Mucosa of descending colon (tissue), 3 donors: ENCODE measurements around the gene DGKB. TPM values are rescaled to one million over a fixed set of nuclear protein-coding genes. Genes with fewer than 3 reads are reported as not detected.

Source experiments
- ATAC-seq: fragments of 200-7000 bp; cut with Tn5 transposase; one replicate; pipeline ENCODE4 v1.9.1; 2020; ENCODE audit warnings: mild to moderate bottlenecking, moderate library complexity
- DNase-seq, 3 donors: peaks; one replicate each; pipeline ENCODE4 v3.0.0-alpha.2; 2020
- H3K36me3 ChIP-seq: fragments of 200-600 bp; one replicate; pipeline ENCODE4 v1.8.0; 2021; ENCODE audit warnings: low read depth, mild to moderate bottlenecking
- H3K4me1 ChIP-seq: fragments of 200-600 bp; one replicate; pipeline ENCODE4 v1.8.0; 2021; ENCODE audit warnings: low read depth, mild to moderate bottlenecking
- H3K4me3 ChIP-seq: fragments of 200-600 bp; one replicate; pipeline ENCODE4 v1.8.0; 2021; ENCODE audit warnings: mild to moderate bottlenecking
- H3K9me3 ChIP-seq: fragments of 200-600 bp; one replicate; pipeline ENCODE4 v1.8.0; 2021; ENCODE audit warnings: mild to moderate bottlenecking
- CTCF ChIP-seq: fragments of 200-600 bp; IDR thresholded peaks from one replicate; pipeline ENCODE4 v1.8.0; 2022; ENCODE audit warnings: antibody characterized with exemption, mild to moderate bottlenecking
- intact Hi-C, 2 donors: fragments of 100-400 bp; cut with DNase I in 1 of 2; cut with micrococcal nuclease in 1 of 2; formaldehyde crosslinking; loops; one replicate each; pipeline versions ENCODE4 v1.11.0 to v1.11.1; 2022; cut with DNase I, micrococcal nuclease
- total RNA-seq, 3 donors: library from RNA; stranded (reverse); fragmentation: NEBNext Ultra II Directional in 2 of 3; extraction: Animal tissue kit (Norgen Biotek cat#: 25700) in 2 of 3; gene quantifications; one replicate each; pipeline versions ENCODE4 v1.2.1 to v1.2.4, GENCODE V29; 2021 to 2023
- donor health status: DM: no; HTN: no; CAD: no; lungs with moderate emphysema.
- donor health status: DM: no; HTN: no; CAD: no.
- donor health status: DM: no; HTN: yes; CAD: no.

DGKB gene
- total RNA-seq, 3 donors from 2014 or later = 0.19 to 5.6 (median 0.78) TPM

GRCh38 chr7:14630048-14630447 is 272.5 kb downstream of the DGKB start:
- TF ChIP-seq CTCF = no peak
- Histone ChIP-seq H3K4me3 (no peak overlapping the region), H3K36me3 (no peaks in the 10 kb centered on the region), H3K4me1 (no peaks in the 10 kb centered on the region), H3K9me3 (no peaks in the 10 kb centered on the region)
- DNase-seq = no peak
- no peak for ATAC-seq
- intact Hi-C loops = no loop called here

- ATAC-seq = no peak
- Histone ChIP-seq H3K9me3 (no peaks in the 10 kb centered on the region), H3K4me1 (no peaks in the 10 kb centered on the region), H3K4me3 (no peak overlapping the region), H3K36me3 (no peaks in the 10 kb centered on the region)
- intact Hi-C loops = no loop called here
- no peak for DNase-seq
- TF ChIP-seq CTCF = no peak
Measured at GRCh38 chr7:14628516-14628915, 274.0 kb downstream of the DGKB start.

DNA sequence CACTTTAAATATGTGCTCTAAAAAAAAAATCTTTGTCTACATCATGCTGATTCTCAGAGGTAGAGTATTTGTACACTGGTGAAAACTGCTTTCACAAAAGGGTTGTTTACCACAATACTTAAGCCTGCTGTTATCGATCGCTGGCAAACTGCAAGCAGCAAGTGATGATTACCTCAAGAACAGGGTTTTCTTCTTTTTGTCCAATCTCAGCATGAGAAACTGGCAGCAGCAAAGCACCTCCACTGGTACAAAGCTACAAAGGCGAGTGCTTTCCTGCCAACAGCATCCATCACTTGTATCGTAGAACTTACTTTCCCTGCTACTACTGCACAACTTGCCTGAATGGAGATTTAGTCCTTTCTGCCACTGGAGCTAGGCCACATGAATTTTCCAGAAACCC is 276.5 kb downstream of the DGKB start:
- no peak for TF ChIP-seq CTCF
- DNase-seq = no peak
- Histone ChIP-seq H3K4me3 (no peak overlapping the region), H3K36me3 (no peaks in the 10 kb centered on the region), H3K4me1 (no peaks in the 10 kb centered on the region), H3K9me3 (no peaks in the 10 kb centered on the region)
- ATAC-seq = no peak
- intact Hi-C loops = no loop called here

- no peak for TF ChIP-seq CTCF
- ATAC-seq (no peak), DNase-seq (no peak)
- intact Hi-C loops = no loop called here
- H3K36me3 ChIP-seq = no peaks in the 10 kb centered on the region
- H3K4me3 ChIP-seq = no peak overlapping the region
- no peaks in the 10 kb centered on the region for H3K9me3 ChIP-seq
- no peaks in the 10 kb centered on the region for H3K4me1 ChIP-seq
Measured at GRCh38 chr7:14622559-14622958, 280.0 kb downstream of the DGKB start.

DNA sequence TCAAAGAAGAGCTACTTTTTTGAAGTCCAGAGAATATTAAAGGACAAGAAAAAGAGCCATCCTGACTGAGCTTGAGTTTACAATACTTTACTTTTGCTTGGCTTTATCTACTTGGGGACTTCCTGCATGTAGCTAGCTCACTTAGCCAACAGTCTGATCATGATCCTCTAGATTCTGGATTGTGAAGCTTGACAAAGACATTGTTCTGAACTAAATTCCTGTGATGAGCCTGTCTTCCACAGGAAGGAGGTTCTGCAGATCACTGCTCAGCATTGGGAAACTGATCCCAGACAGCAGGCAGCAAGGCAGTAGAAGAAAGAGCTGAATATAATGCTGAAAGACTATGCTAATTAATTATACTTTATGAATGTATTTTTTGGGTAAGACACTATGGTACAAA is 296.4 kb downstream of the DGKB start:
- no peaks in the 10 kb centered on the region for H3K4me1 ChIP-seq
- intact Hi-C loops = no loop called here
- ATAC-seq = no peak

More for the DNA sequence above, 296.4 kb downstream of the DGKB start:
- H3K36me3 ChIP-seq = no peaks in the 10 kb centered on the region
- H3K9me3 ChIP-seq = no peaks in the 10 kb centered on the region
- no peak for DNase-seq
- no peak for TF ChIP-seq CTCF
- no peak overlapping the region for H3K4me3 ChIP-seq
